Gastrocnemius medialis (tissue), 4 donors: ENCODE data around the gene LRIG1. TPM values are rescaled to one million over a fixed set of nuclear protein-coding genes. Genes with fewer than 3 reads are reported as not detected.

ENCODE experiments used
- ATAC-seq, 2 donors: fragments of 150-250 bp; one replicate each; pipeline ENCODE4 v1.9.1; 2016
- DNase-seq, 2 donors: peaks; one replicate each; pipeline ENCODE4 v3.0.0-alpha.2; 2019
- H3K27ac ChIP-seq, 4 donors: fragments of 200-600 bp; sonication (generic); 1 replicate in 1 of 4; 2 replicates in 3 of 4; pipeline ENCODE4 v1.5.1; 2016 to 2018; ENCODE audit warnings: mild to moderate bottlenecking in 2 of 4, moderate library complexity in 1 of 4
- H3K27me3 ChIP-seq, 3 donors: fragments of 200-600 bp; sonication (generic) in 2 of 3; 1 replicate in 1 of 3; 2 replicates in 2 of 3; pipeline versions ENCODE4 v1.5.1 to v1.6.0; 2016 to 2019; ENCODE audit warnings: mild to moderate bottlenecking in 1 of 3, moderate library complexity in 1 of 3
- H3K36me3 ChIP-seq, 2 donors: fragments of 200-600 bp; sonication (generic) in 1 of 2; one replicate each; pipeline ENCODE4 v1.5.1; 2017 to 2018
- H3K4me1 ChIP-seq, 2 donors: fragments of 200-600 bp; sonication (generic) in 1 of 2; one replicate each; pipeline ENCODE4 v1.5.1; 2016 to 2017; ENCODE audit warnings: mild to moderate bottlenecking in 2 of 2
- H3K4me3 ChIP-seq, 4 donors: fragments of 200-600 bp; sonication (generic) in 3 of 4; 1 replicate in 1 of 4; 2 replicates in 3 of 4; pipeline ENCODE4 v1.5.1; 2016 to 2019; ENCODE audit warnings: mild to moderate bottlenecking in 2 of 4
- H3K9me3 ChIP-seq, 3 donors: fragments of 200-600 bp; sonication (generic) in 2 of 3; 1 replicate in 1 of 3; 2 replicates in 2 of 3; pipeline ENCODE4 v1.5.1; 2016 to 2019
- CTCF ChIP-seq, 5 experiments: fragments of 450-650 bp in 3 of 5; fragments of 200-600 bp in 2 of 5; sonication (generic) in 2 of 5; IDR thresholded peaks in 4 of 5; conservative IDR thresholded peaks in 1 of 5; 1 replicate in 4 of 5; 2 replicates in 1 of 5; pipeline ENCODE4 v1.5.1; 2016 to 2019; ENCODE audit warnings: antibody characterized with exemption in 5 of 5, mild to moderate bottlenecking in 3 of 5, moderate library complexity in 3 of 5
- POLR2A ChIP-seq, 2 donors: fragments of 450-650 bp; IDR thresholded peaks; one replicate each; pipeline ENCODE4 v1.6.1; 2017; ENCODE audit warnings: antibody characterized with exemption in 2 of 2, mild to moderate bottlenecking in 2 of 2, moderate library complexity in 2 of 2
- in situ Hi-C, 4 donors: fragments of 200-750 bp; cut with MboI; loops; one replicate each; pipeline versions ENCODE4 v1.15.0 to v1.8.0; 2017; ENCODE audit warnings: low sequenced_read_pairs in 4 of 4
- intact Hi-C: fragments of 100-400 bp; cut with DNase I; formaldehyde crosslinking; loops from one replicate; pipeline ENCODE4 v1.15.1; 2023; ENCODE audit warnings: low total_unique reads
- total RNA-seq, 4 donors: library from RNA; depleted of rRNA; stranded (reverse); fragments of >200 nt; gene quantifications; one replicate each; pipeline versions ENCODE4 v1.1.0 to v1.2.3, GENCODE V29; 2016

Gene LRIG1
- total RNA-seq, 4 donors from 2014 or later: 45.3 to 103 (median 58.6) TPM

DNA sequence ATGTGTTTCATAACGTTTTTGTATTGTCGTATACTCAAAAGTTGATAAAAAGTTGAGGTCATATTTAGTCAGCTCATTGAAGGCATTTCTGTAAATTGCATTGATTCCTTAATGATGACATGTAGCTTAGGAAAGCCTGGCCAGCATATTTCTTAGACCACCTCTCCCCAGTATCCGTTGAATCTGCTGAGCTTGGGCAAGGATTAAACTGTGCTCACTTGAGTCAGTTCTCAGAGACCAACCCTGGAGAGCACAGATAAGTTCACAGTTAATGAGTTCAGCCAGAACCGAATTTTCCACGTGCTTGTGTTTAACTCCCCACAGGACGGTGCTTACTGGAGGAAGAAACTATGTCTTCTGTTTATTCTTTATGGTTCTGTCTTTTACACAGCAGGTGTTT is 147.3 kb downstream of the LRIG1 start:
- H3K4me3 ChIP-seq: no peak overlapping the region
- intact Hi-C loops (no loop called here), in situ Hi-C loops (no loop called here)
- ATAC-seq: no peak
- H3K9me3 ChIP-seq: no peaks in the 10 kb centered on the region
- TF ChIP-seq CTCF (IDR thresholded peaks at IDR 0.05 in 4 of 5, conservative IDR thresholded peaks at IDR 0.05 in 1 of 5) (no peak), POLR2A (IDR thresholded peaks at IDR 0.05) (no peak)
- no peaks in the 10 kb centered on the region for H3K36me3 ChIP-seq
- no peak overlapping the region for H3K27ac ChIP-seq
- H3K4me1 ChIP-seq: peaks cover 0 to 5% of the 10 kb centered on the region in 2 donors
- no peaks in the 10 kb centered on the region for H3K27me3 ChIP-seq
- DNase-seq: no peak

DNA sequence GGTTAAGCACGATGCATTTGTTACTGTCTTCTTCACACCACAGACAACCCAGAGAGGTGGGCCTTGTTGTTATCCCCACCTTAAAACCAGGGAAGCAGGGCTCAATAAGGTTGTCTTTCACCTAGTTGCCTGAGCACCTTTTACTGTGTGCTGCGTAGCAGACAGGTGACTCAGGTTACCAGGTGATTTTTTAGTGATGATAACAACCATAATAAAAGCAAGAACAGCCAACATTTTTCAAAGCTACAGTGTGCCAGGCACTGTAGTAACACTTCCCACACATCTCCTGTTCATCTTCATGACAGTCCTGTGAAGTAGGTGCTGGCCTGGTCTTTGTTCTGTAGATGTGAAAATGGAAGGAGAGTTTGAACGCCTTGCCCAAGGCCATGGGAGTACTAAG is 147.8 kb downstream of the LRIG1 start:
- Histone ChIP-seq H3K4me1 (peaks cover 0 to 5% of the 10 kb centered on the region in 2 donors), H3K36me3 (no peaks in the 10 kb centered on the region), H3K27me3 (no peaks in the 10 kb centered on the region), H3K27ac (no peak overlapping the region), H3K9me3 (no peaks in the 10 kb centered on the region), H3K4me3 (no peak overlapping the region)
- intact Hi-C loops (no loop called here), in situ Hi-C loops (no loop called here)
- ATAC-seq (no peak), DNase-seq (no peak)
- TF ChIP-seq CTCF (IDR thresholded peaks at IDR 0.05 in 4 of 5, conservative IDR thresholded peaks at IDR 0.05 in 1 of 5) (no peak), POLR2A (IDR thresholded peaks at IDR 0.05) (no peak)

GRCh38 chr3:66350601-66351000 is 150.2 kb downstream of the LRIG1 start:
- peaks cover 0 to 5% of the 10 kb centered on the region in 2 donors for H3K4me1 ChIP-seq
- intact Hi-C loops (no loop called here), in situ Hi-C loops (no loop called here)
- no peaks in the 10 kb centered on the region for H3K36me3 ChIP-seq
- H3K9me3 ChIP-seq: no peaks in the 10 kb centered on the region
- H3K27ac ChIP-seq: no peak overlapping the region
- H3K4me3 ChIP-seq: no peak overlapping the region
- no peak for DNase-seq
- H3K27me3 ChIP-seq: no peaks in the 10 kb centered on the region
- ATAC-seq: no peak
- TF ChIP-seq CTCF (IDR thresholded peaks at IDR 0.05 in 4 of 5, conservative IDR thresholded peaks at IDR 0.05 in 1 of 5) (no peak), POLR2A (IDR thresholded peaks at IDR 0.05) (no peak)

GRCh38 chr3:66348704-66349103 is 152.1 kb downstream of the LRIG1 start:
- H3K4me1 ChIP-seq: peaks cover 0 to 5% of the 10 kb centered on the region in 2 donors
- no peak for TF ChIP-seq CTCF (IDR thresholded peaks at IDR 0.05 in 4 of 5, conservative IDR thresholded peaks at IDR 0.05 in 1 of 5)
- H3K27ac ChIP-seq: no peak overlapping the region
- no peak overlapping the region for H3K4me3 ChIP-seq
- intact Hi-C loops: no loop called here
- no peaks in the 10 kb centered on the region for H3K9me3 ChIP-seq
- ATAC-seq (peak; percentile 96 to 97), DNase-seq (no peak)
- H3K36me3 ChIP-seq: no peaks in the 10 kb centered on the region
- in situ Hi-C loops: no loop called here
- H3K27me3 ChIP-seq: no peaks in the 10 kb centered on the region

DNA sequence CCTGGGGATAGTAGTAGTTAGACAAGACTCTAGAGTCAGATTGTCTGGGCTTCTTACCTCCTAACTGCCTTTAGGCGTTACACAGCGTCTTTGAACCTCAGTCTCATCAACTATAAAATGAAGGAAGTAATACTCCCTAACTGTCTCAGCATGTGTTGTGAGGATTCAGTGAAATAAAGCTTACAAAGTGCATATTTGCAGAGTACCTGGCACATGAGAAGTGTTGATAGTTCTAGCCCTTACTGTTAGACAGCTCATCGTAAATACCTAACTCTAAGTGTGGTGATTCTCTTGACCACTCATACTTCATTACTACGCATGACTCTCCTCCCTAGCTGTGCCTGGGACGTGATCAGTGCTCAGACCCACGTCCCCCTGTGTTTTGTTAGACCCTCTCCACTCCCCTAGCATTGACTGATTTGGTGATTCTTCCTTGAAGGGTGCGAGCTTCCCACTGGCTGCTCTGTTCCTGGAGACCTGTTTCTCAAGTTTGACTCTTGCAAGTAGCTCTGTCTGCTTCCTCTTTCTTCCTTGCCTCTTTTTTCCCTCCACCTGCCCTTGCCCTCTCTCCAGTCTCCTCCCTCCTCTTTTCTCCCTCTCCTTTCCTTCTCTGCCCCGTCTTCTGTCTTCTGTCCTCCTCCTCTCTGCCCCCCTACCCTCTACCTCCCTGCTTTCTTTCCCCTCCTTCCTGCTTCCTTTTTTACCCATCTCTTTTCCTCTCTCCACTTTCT is 155.8 kb downstream of the LRIG1 start:
- in situ Hi-C loops (no loop called here), intact Hi-C loops (no loop called here)
- no peak for TF ChIP-seq CTCF (IDR thresholded peaks at IDR 0.05 in 4 of 5, conservative IDR thresholded peaks at IDR 0.05 in 1 of 5)
- no peak for TF ChIP-seq POLR2A (IDR thresholded peaks at IDR 0.05)
- DNase-seq: no peak
- no peaks in the 10 kb centered on the region for H3K36me3 ChIP-seq
- H3K27ac ChIP-seq: no peak overlapping the region
- no peak overlapping the region for H3K4me3 ChIP-seq
- H3K9me3 ChIP-seq: no peaks in the 10 kb centered on the region
- ATAC-seq: no peak
- peaks cover 0 to 5% of the 10 kb centered on the region in 2 donors for H3K4me1 ChIP-seq
- H3K27me3 ChIP-seq: no peaks in the 10 kb centered on the region
